NCI-H1694 (cell line): Measurements from ENCODE around the gene LMF1.
"Not testable (repeated sequence)": the region's sequence is repeated elsewhere in the genome, so short reads cannot be mapped to it uniquely, and the experiment has no call there.

ENCODE experiments used
- DNase-seq: peaks from one replicate; lab custom pipeline; 2025; lab: John Stamatoyannopoulos, UW

Gene LMF1

GRCh38 chr16:869823-870641 lies 100.8 kb downstream of the LMF1 start:
- DNase-seq, result no peak

GRCh38 chr16:868846-869822 lies 101.7 kb downstream of the LMF1 start:
- DNase-seq, result no peak

GRCh38 chr16:868386-868755 lies 102.4 kb downstream of the LMF1 start:
- no peak for DNase-seq

GRCh38 chr16:867421-868385 lies 103.1 kb downstream of the LMF1 start:
- no peak for DNase-seq

- no peak for DNase-seq
Measured at GRCh38 chr16:866252-866896, 104.4 kb downstream of the LMF1 start.

GRCh38 chr16:865026-865425 lies 105.8 kb downstream of the LMF1 start:
- no peak for DNase-seq

GRCh38 chr16:861446-861845 lies 109.3 kb downstream of the LMF1 start:
- DNase-seq, result no peak

GRCh38 chr16:860891-861290 lies 109.9 kb downstream of the LMF1 start:
- DNase-seq, result no peak

GRCh38 chr16:858971-859370 lies 111.8 kb downstream of the LMF1 start:
- not testable (repeated sequence) for DNase-seq

GRCh38 chr16:858441-858840 lies 112.3 kb downstream of the LMF1 start:
- not testable (repeated sequence) for DNase-seq

GRCh38 chr16:856811-857210 lies 114.0 kb downstream of the LMF1 start:
- DNase-seq, result no peak

- no peak for DNase-seq
Measured at GRCh38 chr16:856101-856500, 114.7 kb downstream of the LMF1 start.

GRCh38 chr16:855471-855870 lies 115.3 kb downstream of the LMF1 start:
- DNase-seq, result no peak

- DNase-seq, result no peak
Measured at GRCh38 chr16:854808-855410, 115.9 kb downstream of the LMF1 start.

GRCh38 chr16:853981-854807 lies 116.6 kb downstream of the LMF1 start:
- no peak for DNase-seq

GRCh38 chr16:853306-853705 lies 117.5 kb downstream of the LMF1 start:
- DNase-seq, result no peak

GRCh38 chr16:852451-853185 lies 118.2 kb downstream of the LMF1 start:
- DNase-seq, result no peak

GRCh38 chr16:851871-852270 lies 118.9 kb downstream of the LMF1 start:
- DNase-seq, result no peak

GRCh38 chr16:851209-851810 lies 119.5 kb downstream of the LMF1 start:
- no peak for DNase-seq
